ENCODE results near the gene INTS6L. TPM values are rescaled to one million over a fixed set of nuclear protein-coding genes. Genes with fewer than 3 reads are reported as not detected.

The INTS6L gene
- total RNA-seq, 4 donors from 2014 or later: 4.3 to 14.9 (median 6.4) TPM

DNA sequence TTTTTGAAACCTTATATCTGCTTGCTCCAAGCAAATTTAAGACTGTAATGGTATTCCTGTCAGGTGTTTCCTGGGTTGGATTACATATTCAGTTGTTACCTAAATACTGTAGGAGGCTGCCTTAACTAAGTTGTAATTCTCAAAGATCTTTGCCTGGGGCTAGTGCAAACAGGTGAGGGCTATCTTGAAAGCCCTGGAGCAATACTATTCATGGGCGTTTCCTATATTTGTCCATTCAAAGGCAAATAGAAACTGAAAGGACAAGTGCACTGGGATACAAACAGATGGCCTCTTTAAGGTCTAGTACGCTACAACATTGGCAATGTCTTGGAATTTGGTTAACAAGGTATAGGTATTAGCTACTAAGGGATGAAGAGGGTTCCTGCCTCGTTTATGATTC, 108.9 kb downstream of the INTS6L start:
- Histone ChIP-seq H3K9me3 (no peaks in the 10 kb centered on the region), H3K27me3 (no peaks in the 10 kb centered on the region), H3K4me1 (no peaks in the 10 kb centered on the region), H3K27ac (no peak overlapping the region), H3K36me3 (no peaks in the 10 kb centered on the region), H3K4me3 (no peak overlapping the region)
- 32 to 50% methylated on average over 3 of the region's 3 CpGs for WGBS, 2 donors
- intact Hi-C loops (cut with DNase I): no loop called here
- DNase-seq: no peak
- TF ChIP-seq POLR2A (IDR thresholded peaks at IDR 0.05): no peak
- TF ChIP-seq, protein P1, sequence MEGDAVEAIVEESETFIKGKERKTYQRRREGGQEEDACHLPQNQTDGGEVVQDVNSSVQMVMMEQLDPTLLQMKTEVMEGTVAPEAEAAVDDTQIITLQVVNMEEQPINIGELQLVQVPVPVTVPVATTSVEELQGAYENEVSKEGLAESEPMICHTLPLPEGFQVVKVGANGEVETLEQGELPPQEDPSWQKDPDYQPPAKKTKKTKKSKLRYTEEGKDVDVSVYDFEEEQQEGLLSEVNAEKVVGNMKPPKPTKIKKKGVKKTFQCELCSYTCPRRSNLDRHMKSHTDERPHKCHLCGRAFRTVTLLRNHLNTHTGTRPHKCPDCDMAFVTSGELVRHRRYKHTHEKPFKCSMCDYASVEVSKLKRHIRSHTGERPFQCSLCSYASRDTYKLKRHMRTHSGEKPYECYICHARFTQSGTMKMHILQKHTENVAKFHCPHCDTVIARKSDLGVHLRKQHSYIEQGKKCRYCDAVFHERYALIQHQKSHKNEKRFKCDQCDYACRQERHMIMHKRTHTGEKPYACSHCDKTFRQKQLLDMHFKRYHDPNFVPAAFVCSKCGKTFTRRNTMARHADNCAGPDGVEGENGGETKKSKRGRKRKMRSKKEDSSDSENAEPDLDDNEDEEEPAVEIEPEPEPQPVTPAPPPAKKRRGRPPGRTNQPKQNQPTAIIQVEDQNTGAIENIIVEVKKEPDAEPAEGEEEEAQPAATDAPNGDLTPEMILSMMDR (IDR thresholded peaks at IDR 0.05): no peak

Other genes starting within 250 kb of the INTS6L start
- not detected for gene ETDC, start 211.2 kb upstream of the INTS6L start, total RNA-seq
- 1 to 10 TPM; 3.3 to 6.9 (median 6.1) TPM for gene ZNF75D, start 176.6 kb upstream of the INTS6L start, total RNA-seq
- 1 to 10 TPM in 3 of 4 donors, under 1 TPM in 1; 0.95 to 7.1 (median 3.5) TPM for gene ZNF449, start 175.9 kb upstream of the INTS6L start, total RNA-seq
- gene SMIM10L2A, start 98.7 kb upstream of the INTS6L start, total RNA-seq: 1 to 10 TPM in 2 of 4 donors, under 1 TPM in 2; 0.35 to 2.7 (median 1.6) TPM
- not detected for gene CT45A1, start 193.0 kb downstream of the INTS6L start, total RNA-seq
- not detected for gene CT45A3, start 247.5 kb downstream of the INTS6L start, total RNA-seq